ENCODE results near the gene CTNNA3.

CTNNA3 gene

GRCh38 chr10:67033878-67034277 lies 662.1 kb downstream of the CTNNA3 start:
- TF ChIP-seq, protein P1, sequence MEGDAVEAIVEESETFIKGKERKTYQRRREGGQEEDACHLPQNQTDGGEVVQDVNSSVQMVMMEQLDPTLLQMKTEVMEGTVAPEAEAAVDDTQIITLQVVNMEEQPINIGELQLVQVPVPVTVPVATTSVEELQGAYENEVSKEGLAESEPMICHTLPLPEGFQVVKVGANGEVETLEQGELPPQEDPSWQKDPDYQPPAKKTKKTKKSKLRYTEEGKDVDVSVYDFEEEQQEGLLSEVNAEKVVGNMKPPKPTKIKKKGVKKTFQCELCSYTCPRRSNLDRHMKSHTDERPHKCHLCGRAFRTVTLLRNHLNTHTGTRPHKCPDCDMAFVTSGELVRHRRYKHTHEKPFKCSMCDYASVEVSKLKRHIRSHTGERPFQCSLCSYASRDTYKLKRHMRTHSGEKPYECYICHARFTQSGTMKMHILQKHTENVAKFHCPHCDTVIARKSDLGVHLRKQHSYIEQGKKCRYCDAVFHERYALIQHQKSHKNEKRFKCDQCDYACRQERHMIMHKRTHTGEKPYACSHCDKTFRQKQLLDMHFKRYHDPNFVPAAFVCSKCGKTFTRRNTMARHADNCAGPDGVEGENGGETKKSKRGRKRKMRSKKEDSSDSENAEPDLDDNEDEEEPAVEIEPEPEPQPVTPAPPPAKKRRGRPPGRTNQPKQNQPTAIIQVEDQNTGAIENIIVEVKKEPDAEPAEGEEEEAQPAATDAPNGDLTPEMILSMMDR (IDR thresholded peaks at IDR 0.05; ENCODE audit: low read depth, low read length) = no peak
- no peak overlapping the region for H3K4me3 ChIP-seq (ENCODE audit: low read depth, low read length)

DNA sequence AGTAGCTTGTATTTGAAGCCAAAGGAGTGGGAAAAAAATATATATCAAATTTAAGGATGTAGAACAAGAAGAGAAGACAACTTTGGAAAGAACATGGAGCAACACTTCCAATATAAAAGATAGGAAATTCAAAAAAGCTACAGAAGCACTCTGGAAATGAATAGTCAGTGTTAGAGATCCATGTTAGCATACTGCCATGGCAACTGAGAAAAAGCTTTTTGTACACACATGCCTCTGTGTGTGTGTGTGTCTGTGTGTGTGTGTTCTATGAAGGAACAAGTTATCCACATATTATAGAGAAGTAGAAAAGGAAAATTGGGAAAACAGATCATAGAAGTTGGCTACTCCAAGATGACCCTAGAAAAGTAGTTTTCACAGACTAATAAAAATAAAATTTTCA lies 673.9 kb downstream of the CTNNA3 start:
- TF ChIP-seq, protein P1 (IDR thresholded peaks at IDR 0.05; ENCODE audit: low read depth, low read length) = no peak
- no peak overlapping the region for H3K4me3 ChIP-seq (ENCODE audit: low read depth, low read length)

DNA sequence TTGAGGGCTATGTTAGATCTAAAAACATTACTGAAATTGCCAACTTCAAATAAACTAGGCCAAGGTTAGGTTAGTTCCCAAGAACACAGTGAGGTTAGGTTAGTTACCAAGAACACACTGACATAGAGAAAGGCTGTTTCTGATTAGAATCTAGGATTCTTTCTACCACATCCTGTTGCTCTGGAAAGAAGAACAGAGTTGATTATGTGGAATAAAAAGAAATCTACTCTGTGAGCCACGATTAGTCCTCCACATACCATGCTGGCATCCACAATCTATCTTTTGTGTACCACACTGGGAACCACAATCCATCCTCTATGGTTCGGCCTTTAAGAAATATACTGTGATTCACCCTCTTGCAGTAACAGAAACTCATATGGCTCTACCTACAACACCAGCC lies 678.8 kb downstream of the CTNNA3 start:
- TF ChIP-seq, protein P1 (IDR thresholded peaks at IDR 0.05; ENCODE audit: low read depth, low read length) = no peak
- no peak overlapping the region for H3K4me3 ChIP-seq (ENCODE audit: low read depth, low read length)

GRCh38 chr10:67015225-67015624 lies 680.8 kb downstream of the CTNNA3 start:
- TF ChIP-seq, protein P1 (IDR thresholded peaks at IDR 0.05; ENCODE audit: low read depth, low read length) = no peak
- H3K4me3 ChIP-seq (ENCODE audit: low read depth, low read length) = no peak overlapping the region

- H3K4me3 ChIP-seq (ENCODE audit: low read depth, low read length) = no peak overlapping the region
- TF ChIP-seq, protein P1 (IDR thresholded peaks at IDR 0.05; ENCODE audit: low read depth, low read length) = no peak
Measured at GRCh38 chr10:67011981-67012380, 684.0 kb downstream of the CTNNA3 start.

DNA sequence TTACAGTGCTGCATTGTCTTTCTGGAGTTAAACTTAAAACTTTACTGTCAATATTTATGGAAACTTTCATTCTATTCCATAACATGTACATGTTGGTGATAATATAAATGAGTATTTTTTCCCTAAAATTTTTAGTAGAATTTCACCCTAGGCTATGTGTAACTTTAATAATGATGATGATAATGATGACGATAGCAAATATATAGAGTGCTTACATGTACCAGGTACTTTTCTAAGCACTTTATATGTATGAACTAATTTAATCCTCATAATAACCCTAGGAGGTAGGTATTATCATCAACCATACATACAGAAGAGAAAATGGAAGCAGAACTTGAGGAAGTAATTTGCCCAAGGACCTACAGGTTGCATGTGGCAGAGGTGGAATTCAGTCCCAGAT lies 684.5 kb downstream of the CTNNA3 start:
- H3K4me3 ChIP-seq (ENCODE audit: low read depth, low read length) = no peak overlapping the region
- TF ChIP-seq, protein P1 (IDR thresholded peaks at IDR 0.05; ENCODE audit: low read depth, low read length) = no peak

- TF ChIP-seq, protein P1 (IDR thresholded peaks at IDR 0.05; ENCODE audit: low read depth, low read length) = no peak
- no peak overlapping the region for H3K4me3 ChIP-seq (ENCODE audit: low read depth, low read length)
Measured at GRCh38 chr10:67005981-67006380, 690.0 kb downstream of the CTNNA3 start.
